GM19324 (cell line): ENCODE data around the gene AMT.
"Not testable (repeated sequence)": the region's sequence is repeated elsewhere in the genome, so short reads cannot be mapped to it uniquely, and the experiment has no call there.

Experiments used
- ATAC-seq: cut with Tn5 transposase; IDR thresholded peaks from one replicate; pipeline ENCODE4 v1.9.1; 2021; ENCODE audit warnings: mild to moderate bottlenecking, moderate library complexity; ENCODE audit not compliant: unreplicated experiment, low FRiP score

AMT gene

GRCh38 chr3:49427586-49427985, 5.3 kb upstream of the AMT start:
- no peak for ATAC-seq

- no peak for ATAC-seq
Observed at GRCh38 chr3:49424816-49425215, 2.5 kb upstream of the AMT start.

- ATAC-seq = no peak
Observed at GRCh38 chr3:49421890-49422378, 339 bp downstream of the AMT start.

DNA sequence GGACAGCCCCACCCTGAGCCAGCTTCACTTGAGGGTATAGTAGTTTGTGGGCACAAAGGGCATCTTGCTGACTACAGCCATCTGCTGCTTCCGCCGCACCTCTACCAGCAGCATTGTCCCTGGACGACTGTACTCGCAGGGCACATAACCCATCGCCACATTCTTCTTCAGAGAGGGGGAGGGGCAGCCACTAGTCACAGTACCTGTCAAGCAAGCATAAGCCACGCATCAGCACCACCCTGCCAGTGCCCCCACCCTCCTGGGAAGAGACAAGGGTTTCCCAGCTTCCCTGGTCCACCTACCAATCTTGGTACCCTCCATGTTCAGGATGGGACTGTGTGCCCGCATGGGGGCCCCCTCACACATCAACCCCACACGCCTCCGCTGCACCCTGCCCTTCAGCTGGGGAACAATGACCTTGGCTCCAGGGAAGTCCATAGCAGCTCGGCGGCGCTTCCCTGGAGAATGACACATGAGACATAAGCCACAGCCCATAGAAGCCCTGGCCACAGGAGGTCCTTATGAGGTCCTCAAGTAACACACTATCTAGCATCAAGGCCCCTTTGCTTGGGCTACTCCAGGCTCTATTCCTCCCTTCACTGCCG, 4.7 kb downstream of the AMT start:
- ATAC-seq = no peak

- no peak for ATAC-seq
Observed at GRCh38 chr3:49416867-49417266, 5.4 kb downstream of the AMT start.

GRCh38 chr3:49415931-49416601, 6.2 kb downstream of the AMT start:
- ATAC-seq = no peak

GRCh38 chr3:49414753-49415152, 7.5 kb downstream of the AMT start:
- ATAC-seq = no peak

- ATAC-seq = no peak
Observed at GRCh38 chr3:49413338-49413734, 8.9 kb downstream of the AMT start.

DNA sequence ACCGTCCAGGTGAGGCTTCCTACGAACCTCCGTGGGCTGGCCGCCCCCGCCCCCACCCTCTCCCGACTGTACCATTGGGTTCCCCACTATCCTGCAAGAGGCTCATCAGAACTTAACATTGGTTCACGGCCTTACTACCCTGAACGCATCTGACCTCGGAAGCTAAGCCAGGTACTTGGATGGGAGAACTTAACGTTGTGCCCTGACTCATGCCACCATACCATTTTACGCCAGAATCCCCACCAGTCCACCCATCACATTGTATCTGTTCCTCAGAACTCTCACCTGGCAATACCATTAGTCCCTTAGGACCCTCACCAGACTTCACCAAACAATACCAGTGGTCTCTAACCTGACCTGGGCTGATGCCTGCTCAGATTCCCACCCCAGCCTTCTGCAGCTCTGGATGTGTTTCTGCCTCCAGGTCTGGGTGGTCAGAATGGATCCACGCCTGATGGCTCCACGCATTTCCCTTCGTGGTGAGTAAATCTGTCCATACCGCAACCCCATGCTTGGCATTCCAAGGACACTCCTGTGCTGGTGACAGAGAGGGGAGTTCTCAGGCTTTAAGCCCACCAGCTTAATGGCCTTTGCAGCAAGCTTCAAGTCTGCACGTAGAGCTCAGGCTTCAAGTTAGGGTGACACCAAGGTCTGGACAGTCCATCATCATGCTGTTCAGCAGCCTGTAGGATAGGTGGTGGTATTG, 9.5 kb downstream of the AMT start:
- ATAC-seq = no peak

- ATAC-seq = peak; percentile 83
Observed at GRCh38 chr3:49411968-49412631, 10.2 kb downstream of the AMT start, which contains the start of the genes RHOA and TCTA. TSS of gene RHOA (minus strand) at chr3:49411976. CDS start at chr3:49375589, 36,387 bp downstream. TSS of gene TCTA (plus strand) at chr3:49412423. CDS start at chr3:49412427, 4 bp downstream.

- peak; percentile 39 for ATAC-seq
Observed at GRCh38 chr3:49411535-49411967, 10.7 kb downstream of the AMT start.

DNA sequence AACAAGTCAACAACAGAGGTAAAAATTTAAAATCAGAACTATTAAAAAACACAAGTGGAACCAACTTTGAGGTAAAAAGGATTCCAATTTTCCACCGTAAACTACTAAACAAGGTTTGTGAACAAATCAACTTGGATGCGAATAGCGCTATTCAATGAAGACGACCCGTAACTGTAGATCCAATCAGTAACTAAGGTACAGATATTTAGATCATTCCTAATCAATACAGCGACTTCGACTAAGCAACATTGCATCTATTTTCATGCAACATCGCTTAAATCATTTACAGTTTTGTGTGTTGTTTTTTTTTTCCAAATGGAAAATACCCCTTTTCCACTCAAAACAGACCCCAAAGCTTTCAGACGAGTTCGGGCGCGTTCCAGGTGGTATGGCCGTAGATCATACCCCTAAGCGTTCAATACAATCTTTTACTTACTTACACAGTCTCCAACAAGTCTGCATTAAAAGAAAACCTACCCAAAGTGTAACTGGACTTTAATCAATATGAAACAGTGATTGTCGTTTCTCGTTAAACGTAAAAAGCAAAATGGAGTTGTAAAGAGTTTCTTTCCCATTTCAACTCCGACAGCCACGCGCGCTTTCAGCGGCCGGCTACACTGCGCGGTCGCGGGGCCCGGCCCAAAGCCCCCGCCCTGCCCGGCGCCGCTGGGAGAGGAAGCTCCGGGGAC, 11.3 kb downstream of the AMT start:
- no peak for ATAC-seq

DNA sequence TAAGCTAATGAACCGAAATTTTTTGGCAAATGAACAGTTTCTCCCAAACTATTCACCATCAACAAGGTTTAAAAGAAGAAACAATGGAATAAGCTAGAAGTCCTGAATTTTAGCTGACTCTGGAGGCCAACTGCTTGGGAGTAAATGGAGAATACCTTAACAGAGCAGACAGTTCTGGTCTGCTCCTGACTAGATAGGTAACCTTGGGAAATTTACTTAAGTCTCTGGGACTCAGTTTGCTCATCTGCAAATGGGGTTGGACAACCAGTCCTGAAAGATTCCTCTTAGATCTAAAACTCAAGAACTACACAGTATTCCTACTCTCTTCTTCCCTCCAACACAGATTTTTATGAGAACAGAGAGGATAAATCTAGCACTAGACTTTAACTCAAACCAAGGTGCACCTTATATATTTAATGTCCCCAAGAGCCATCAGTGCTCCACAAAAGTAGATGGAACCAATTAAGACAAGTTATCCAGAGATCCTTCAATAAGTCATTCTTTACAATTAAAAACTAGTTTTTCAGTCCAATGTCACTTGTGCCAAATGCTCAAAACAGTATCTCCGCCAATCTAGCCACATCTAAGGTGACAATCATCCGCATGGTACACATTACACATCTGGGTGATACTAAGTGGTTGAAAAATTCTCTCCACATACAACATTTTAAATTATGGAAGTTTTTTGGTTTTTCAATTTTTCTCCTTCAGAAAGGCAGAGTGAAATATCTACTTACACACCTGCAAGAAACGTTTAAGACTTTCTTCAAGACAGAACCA, 12.0 kb downstream of the AMT start:
- no peak for ATAC-seq

DNA sequence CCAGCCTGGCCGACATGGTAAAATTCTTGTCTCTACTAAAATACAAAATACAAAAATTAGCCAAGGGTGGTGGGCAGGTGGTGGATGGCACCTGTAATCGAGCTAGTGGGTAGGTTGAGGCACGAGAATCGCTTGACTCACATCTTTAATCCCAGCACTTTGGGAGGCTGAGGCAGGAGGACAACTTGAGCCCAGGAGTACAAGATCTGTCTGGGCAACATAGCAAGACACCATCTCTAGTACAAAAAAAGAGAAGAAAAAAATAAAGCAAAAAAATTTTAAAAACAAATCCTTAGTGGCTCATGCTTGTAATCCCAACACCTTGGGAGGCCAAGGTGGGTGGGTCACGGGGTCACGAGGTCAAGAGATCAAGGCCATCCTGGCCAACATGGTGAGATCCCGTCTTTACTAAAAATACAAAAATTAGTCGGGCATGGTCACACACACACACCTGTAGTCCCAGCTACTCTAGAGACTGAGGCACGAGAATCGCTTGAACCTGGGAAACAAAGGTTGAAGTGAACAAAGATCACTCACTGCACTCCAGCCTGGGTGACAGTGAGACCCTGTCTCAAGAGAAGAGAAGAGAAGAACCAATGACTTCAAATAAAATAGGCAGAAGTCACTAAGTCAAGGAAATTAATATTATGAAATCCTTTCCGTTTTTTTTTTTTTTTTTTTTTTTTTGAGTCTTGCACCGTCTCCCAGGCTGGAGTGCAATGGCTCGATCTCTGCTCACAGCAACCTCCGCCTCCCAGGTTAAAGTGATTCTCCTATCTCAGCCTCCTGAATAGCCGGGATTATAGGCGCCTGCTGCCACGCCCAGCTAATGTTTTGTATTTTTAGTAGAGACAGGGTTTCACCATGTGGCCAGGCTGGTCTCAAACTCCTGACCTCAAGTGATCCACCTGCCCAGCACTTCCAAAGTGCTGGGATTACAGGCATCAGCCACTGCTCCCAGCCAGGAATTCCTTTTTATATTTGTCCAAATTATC, 15.4 kb downstream of the AMT start:
- ATAC-seq = no peak

GRCh38 chr3:49405570-49405969, 16.7 kb downstream of the AMT start:
- not testable (repeated sequence) for ATAC-seq

DNA sequence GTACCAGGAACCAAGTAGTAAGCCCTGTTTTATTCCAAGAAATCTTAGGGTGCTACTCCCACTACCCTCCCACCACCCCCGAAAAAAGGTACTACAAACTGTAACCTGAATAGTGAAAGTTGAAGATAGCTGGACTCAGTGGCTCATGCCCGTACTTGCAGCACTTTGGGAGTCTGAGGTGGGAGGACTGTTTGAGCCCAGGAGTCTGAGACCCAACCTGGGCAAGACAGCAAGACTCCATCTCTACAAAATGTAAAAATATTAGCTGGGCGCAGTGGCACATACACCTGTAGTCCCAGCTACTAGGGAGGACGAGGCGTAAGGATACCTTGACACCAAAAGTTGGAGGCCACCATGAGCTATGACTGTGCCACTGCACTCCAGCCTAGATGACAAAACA, 18.4 kb downstream of the AMT start:
- ATAC-seq = no peak

DNA sequence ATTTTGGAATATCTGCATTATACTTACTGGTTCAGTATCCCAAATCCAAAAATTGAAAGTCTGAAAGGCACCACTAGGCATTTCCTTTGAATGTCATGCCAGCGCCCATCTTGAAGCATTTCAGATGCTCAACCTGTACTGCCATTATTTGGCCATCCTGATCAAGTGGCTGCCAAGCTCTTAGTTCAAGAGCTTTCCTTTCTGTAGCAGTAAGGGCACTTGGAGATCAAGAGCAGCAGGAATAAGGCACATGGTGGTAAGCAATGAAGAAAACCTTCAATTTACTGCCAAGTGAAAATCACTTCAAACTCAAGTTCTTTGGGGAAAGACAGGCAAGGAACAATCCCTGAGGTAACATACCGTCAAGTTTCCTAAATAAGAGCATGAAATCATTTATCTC, 20.5 kb downstream of the AMT start:
- ATAC-seq = no peak

DNA sequence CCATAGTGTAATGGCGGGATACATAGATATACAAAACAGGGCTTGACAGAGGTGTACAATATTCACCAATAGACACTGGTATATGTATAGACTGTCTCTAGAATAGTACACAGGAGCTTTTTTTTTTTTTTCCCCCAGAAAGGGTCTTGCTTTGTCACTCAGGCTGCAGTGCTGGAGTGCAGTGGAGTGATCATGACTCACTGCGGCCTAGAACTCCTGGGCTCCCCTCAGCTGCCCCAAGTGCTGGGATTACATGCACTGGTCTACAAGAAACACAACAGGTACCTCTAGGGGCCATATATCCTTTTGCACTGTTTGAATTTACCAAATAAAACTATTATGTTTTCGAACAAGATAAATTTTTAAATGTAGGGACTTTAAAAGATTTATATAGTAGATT, 22.8 kb downstream of the AMT start:
- no peak for ATAC-seq
